HG02885 (cell line): Measurements from ENCODE around the gene FAR2.
"Not testable (repeated sequence)": the region's sequence is repeated elsewhere in the genome, so short reads cannot be mapped to it uniquely, and the experiment has no call there.

ENCODE experiments used
- ATAC-seq: cut with Tn5 transposase; IDR thresholded peaks from one replicate; pipeline ENCODE4 v1.9.1; 2021; ENCODE audit warnings: mild to moderate bottlenecking; ENCODE audit not compliant: unreplicated experiment, poor library complexity

FAR2 gene

GRCh38 chr12:29152223-29152868 is 3.3 kb downstream of the FAR2 start:
- peak; percentile 94 for ATAC-seq

GRCh38 chr12:29152981-29153630 is 4.0 kb downstream of the FAR2 start:
- ATAC-seq = no peak

- ATAC-seq = peak; percentile 47
These were observed 6.0 kb downstream of the FAR2 start for GRCh38 chr12:29155079-29155478.

- ATAC-seq = no peak
These were observed 8.4 kb downstream of the FAR2 start for GRCh38 chr12:29157486-29157946.

GRCh38 chr12:29158115-29158763 is 9.2 kb downstream of the FAR2 start:
- ATAC-seq = no peak

- ATAC-seq = no peak
These were observed 10.6 kb downstream of the FAR2 start for GRCh38 chr12:29159661-29160060.

- no peak for ATAC-seq
These were observed 11.2 kb downstream of the FAR2 start for GRCh38 chr12:29160230-29160629.

GRCh38 chr12:29163146-29163545 is 14.1 kb downstream of the FAR2 start:
- no peak for ATAC-seq

- ATAC-seq = peak; percentile 100
These were observed 15.7 kb downstream of the FAR2 start for GRCh38 chr12:29164477-29165393.

GRCh38 chr12:29167445-29167844 is 18.4 kb downstream of the FAR2 start:
- no peak for ATAC-seq

- ATAC-seq = no peak
These were observed 18.9 kb downstream of the FAR2 start for GRCh38 chr12:29167988-29168387.

GRCh38 chr12:29169978-29170377 is 20.9 kb downstream of the FAR2 start:
- ATAC-seq = not testable (repeated sequence)

- ATAC-seq = not testable (repeated sequence)
These were observed 21.5 kb downstream of the FAR2 start for GRCh38 chr12:29170478-29171084.

- no peak for ATAC-seq
These were observed 22.6 kb downstream of the FAR2 start for GRCh38 chr12:29171421-29172258.

- ATAC-seq = no peak
These were observed 27.9 kb downstream of the FAR2 start for GRCh38 chr12:29176941-29177340.

GRCh38 chr12:29182247-29182646 is 33.2 kb downstream of the FAR2 start:
- not testable (repeated sequence) for ATAC-seq

GRCh38 chr12:29187756-29188155 is 38.7 kb downstream of the FAR2 start:
- no peak for ATAC-seq

- ATAC-seq = no peak
These were observed 42.3 kb downstream of the FAR2 start for GRCh38 chr12:29191267-29191850.

- ATAC-seq = no peak
These were observed 49.8 kb downstream of the FAR2 start for GRCh38 chr12:29198901-29199300.
